ENCODE measurements around the gene SUSD6.
"Not testable (repeated sequence)": the region's sequence is repeated elsewhere in the genome, so short reads cannot be mapped to it uniquely, and the experiment has no call there.

The SUSD6 gene

GRCh38 chr14:69630360-69630759, 19.0 kb downstream of the SUSD6 start:
- no peak overlapping the region for H3K9ac ChIP-seq (ENCODE audit: low read length)

GRCh38 chr14:69631509-69631908, 20.1 kb downstream of the SUSD6 start:
- peaks cover 49% of the 10 kb centered on the region for H3K4me1 ChIP-seq (ENCODE audit: control insufficient read depth, insufficient read depth, low read length)
- no peaks in the 10 kb centered on the region for H3K36me3 ChIP-seq (ENCODE audit: control insufficient read depth, insufficient read depth, low read length)
- no peaks in the 10 kb centered on the region for H3K27me3 ChIP-seq (ENCODE audit: control insufficient read depth, insufficient read depth, low read length)
- H3K9me3 ChIP-seq (ENCODE audit: control insufficient read depth, low read length) = no peaks in the 10 kb centered on the region
- no peak overlapping the region for H3K4me3 ChIP-seq (ENCODE audit: low read length)
- H3K9ac ChIP-seq (ENCODE audit: low read length) = no peak overlapping the region

More at GRCh38 chr14:69630360-69630759, 19.0 kb downstream of the SUSD6 start:
- no peaks in the 10 kb centered on the region for H3K27me3 ChIP-seq (ENCODE audit: control insufficient read depth, insufficient read depth, low read length)
- no peaks in the 10 kb centered on the region for H3K9me3 ChIP-seq (ENCODE audit: control insufficient read depth, low read length)
- H3K36me3 ChIP-seq (ENCODE audit: control insufficient read depth, insufficient read depth, low read length) = no peaks in the 10 kb centered on the region
- H3K4me3 ChIP-seq (ENCODE audit: low read length) = no peak overlapping the region
- peaks cover 46% of the 10 kb centered on the region for H3K4me1 ChIP-seq (ENCODE audit: control insufficient read depth, insufficient read depth, low read length)

GRCh38 chr14:69632164-69632563, 20.8 kb downstream of the SUSD6 start:
- peaks cover 56% of the 10 kb centered on the region for H3K4me1 ChIP-seq (ENCODE audit: control insufficient read depth, insufficient read depth, low read length)

DNA sequence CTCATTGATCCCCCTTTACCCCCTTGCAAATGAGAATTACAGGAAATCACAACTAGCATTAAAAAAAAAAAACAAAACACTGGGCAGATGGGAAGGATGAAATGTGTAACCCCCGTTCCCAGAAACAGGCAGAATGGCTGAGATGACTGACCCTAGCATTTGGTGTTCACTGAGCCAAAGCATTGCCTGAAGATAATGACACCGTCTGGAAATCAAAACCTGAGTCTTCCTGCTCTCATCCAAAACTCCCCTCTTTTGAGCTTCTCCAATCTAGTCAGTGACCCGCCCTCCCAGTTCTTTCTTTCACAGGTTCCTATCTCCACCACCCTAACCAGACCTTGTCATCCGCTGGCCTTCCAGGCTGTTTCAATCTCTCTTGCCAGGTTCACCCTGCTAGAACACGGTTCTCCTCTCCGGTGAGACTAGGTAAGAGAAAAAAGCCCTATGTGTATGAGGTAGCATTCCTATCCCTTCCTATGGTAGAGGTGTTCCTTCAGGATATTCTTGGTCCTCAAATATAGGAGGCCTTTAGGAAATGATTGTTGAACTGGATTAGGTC, 21.3 kb downstream of the SUSD6 start:
- Histone ChIP-seq H3K9me3 (ENCODE audit: control insufficient read depth, low read length) (no peaks in the 10 kb centered on the region), H3K4me3 (ENCODE audit: low read length) (no peak overlapping the region), H3K4me1 (ENCODE audit: control insufficient read depth, insufficient read depth, low read length) (peaks cover 61% of the 10 kb centered on the region), H3K36me3 (ENCODE audit: control insufficient read depth, insufficient read depth, low read length) (no peaks in the 10 kb centered on the region), H3K27me3 (ENCODE audit: control insufficient read depth, insufficient read depth, low read length) (no peaks in the 10 kb centered on the region), H3K9ac (ENCODE audit: low read length) (no peak overlapping the region)

More at GRCh38 chr14:69632164-69632563, 20.8 kb downstream of the SUSD6 start:
- no peak overlapping the region for H3K4me3 ChIP-seq (ENCODE audit: low read length)
- no peaks in the 10 kb centered on the region for H3K27me3 ChIP-seq (ENCODE audit: control insufficient read depth, insufficient read depth, low read length)
- no peaks in the 10 kb centered on the region for H3K9me3 ChIP-seq (ENCODE audit: control insufficient read depth, low read length)
- no peak overlapping the region for H3K9ac ChIP-seq (ENCODE audit: low read length)
- H3K36me3 ChIP-seq (ENCODE audit: control insufficient read depth, insufficient read depth, low read length) = no peaks in the 10 kb centered on the region

DNA sequence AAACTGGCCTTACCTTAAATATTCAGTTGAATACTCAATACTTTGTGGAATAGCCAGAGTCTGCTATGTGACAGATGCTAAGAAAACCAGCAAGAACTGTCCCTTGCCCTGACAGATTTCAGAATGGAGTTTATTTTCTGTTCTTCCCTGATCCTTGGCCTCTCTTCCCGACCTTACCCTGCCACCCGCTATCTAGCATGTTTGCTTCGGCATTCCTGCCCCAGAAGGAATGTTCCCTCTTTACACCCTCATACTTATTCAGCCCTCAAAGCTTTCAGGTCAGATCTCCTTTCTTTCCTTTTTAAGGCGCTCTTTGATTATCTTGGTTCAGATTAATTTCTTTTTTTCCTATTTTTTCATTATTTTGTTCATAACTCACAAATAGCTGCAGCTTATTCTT, 21.8 kb downstream of the SUSD6 start:
- H3K9ac ChIP-seq (ENCODE audit: low read length) = no peak overlapping the region

GRCh38 chr14:69635981-69636639, 24.7 kb downstream of the SUSD6 start:
- no peaks in the 10 kb centered on the region for H3K36me3 ChIP-seq (ENCODE audit: control insufficient read depth, insufficient read depth, low read length)
- peak overlapping the region; percentile 29 for H3K9ac ChIP-seq (ENCODE audit: low read length)
- H3K4me1 ChIP-seq (ENCODE audit: control insufficient read depth, insufficient read depth, low read length) = peaks cover 66% of the 10 kb centered on the region
- H3K4me3 ChIP-seq (ENCODE audit: low read length) = no peak overlapping the region
- H3K9me3 ChIP-seq (ENCODE audit: control insufficient read depth, low read length) = no peaks in the 10 kb centered on the region
- no peaks in the 10 kb centered on the region for H3K27me3 ChIP-seq (ENCODE audit: control insufficient read depth, insufficient read depth, low read length)

More for the DNA sequence above, 21.8 kb downstream of the SUSD6 start:
- peaks cover 67% of the 10 kb centered on the region for H3K4me1 ChIP-seq (ENCODE audit: control insufficient read depth, insufficient read depth, low read length)
- H3K9me3 ChIP-seq (ENCODE audit: control insufficient read depth, low read length) = no peaks in the 10 kb centered on the region
- no peaks in the 10 kb centered on the region for H3K36me3 ChIP-seq (ENCODE audit: control insufficient read depth, insufficient read depth, low read length)
- H3K4me3 ChIP-seq (ENCODE audit: low read length) = no peak overlapping the region
- H3K27me3 ChIP-seq (ENCODE audit: control insufficient read depth, insufficient read depth, low read length) = no peaks in the 10 kb centered on the region

DNA sequence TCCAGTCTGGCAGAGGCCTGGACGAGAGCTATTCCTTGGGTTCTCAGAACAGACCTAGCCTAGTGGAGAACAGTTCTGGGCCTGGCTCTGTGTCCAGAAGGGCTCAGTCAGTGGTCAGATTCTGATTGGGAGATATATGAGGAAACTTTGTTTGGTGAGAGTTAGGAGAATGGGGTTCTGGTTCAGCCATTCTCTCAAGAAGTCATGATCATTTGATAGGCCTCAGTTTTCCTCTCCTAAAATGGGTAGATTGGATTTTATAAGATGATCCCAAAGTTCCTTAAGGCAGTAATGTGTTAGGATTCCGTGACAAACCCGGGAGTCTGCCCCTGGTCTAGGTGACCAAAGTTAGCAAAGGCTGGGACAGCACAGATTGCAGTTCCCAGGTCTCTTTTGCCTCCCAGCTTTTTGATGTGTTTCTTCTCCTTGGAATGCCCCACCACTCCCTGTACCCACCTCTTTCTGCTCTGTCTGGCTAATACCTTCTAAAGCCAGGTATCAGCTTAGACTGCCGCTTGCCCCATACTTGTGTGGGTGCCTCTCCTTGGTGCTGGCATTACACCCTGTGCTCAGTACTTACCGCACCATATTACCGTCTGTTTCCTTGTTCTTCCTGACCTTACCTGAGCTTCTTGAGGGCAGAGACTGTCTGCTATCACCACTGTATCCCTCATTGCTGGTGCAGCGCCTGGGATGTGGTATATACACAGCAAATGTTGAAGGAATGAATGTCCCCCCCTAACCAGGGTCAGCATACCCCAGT, 25.5 kb downstream of the SUSD6 start:
- H3K9me3 ChIP-seq (ENCODE audit: control insufficient read depth, low read length) = no peaks in the 10 kb centered on the region
- H3K9ac ChIP-seq (ENCODE audit: low read length) = peak overlapping the region; percentile 29
- peaks cover 66% of the 10 kb centered on the region for H3K4me1 ChIP-seq (ENCODE audit: control insufficient read depth, insufficient read depth, low read length)
- H3K27me3 ChIP-seq (ENCODE audit: control insufficient read depth, insufficient read depth, low read length) = no peaks in the 10 kb centered on the region
- no peaks in the 10 kb centered on the region for H3K36me3 ChIP-seq (ENCODE audit: control insufficient read depth, insufficient read depth, low read length)
- no peak overlapping the region for H3K4me3 ChIP-seq (ENCODE audit: low read length)

- Histone ChIP-seq H3K4me1 (ENCODE audit: control insufficient read depth, insufficient read depth, low read length) (peaks cover 69% of the 10 kb centered on the region), H3K9ac (ENCODE audit: low read length) (no peak overlapping the region)
These were observed 26.2 kb downstream of the SUSD6 start for GRCh38 chr14:69637503-69638031.

GRCh38 chr14:69640931-69641330, 29.5 kb downstream of the SUSD6 start:
- Histone ChIP-seq H3K9ac (ENCODE audit: low read length) (no peak overlapping the region), H3K36me3 (ENCODE audit: control insufficient read depth, insufficient read depth, low read length) (no peaks in the 10 kb centered on the region), H3K9me3 (ENCODE audit: control insufficient read depth, low read length) (no peaks in the 10 kb centered on the region), H3K4me3 (ENCODE audit: low read length) (no peak overlapping the region), H3K27me3 (ENCODE audit: control insufficient read depth, insufficient read depth, low read length) (no peaks in the 10 kb centered on the region), H3K4me1 (ENCODE audit: control insufficient read depth, insufficient read depth, low read length) (peaks cover 71% of the 10 kb centered on the region)

More at GRCh38 chr14:69637503-69638031, 26.2 kb downstream of the SUSD6 start:
- Histone ChIP-seq H3K4me3 (ENCODE audit: low read length) (no peak overlapping the region), H3K27me3 (ENCODE audit: control insufficient read depth, insufficient read depth, low read length) (no peaks in the 10 kb centered on the region), H3K36me3 (ENCODE audit: control insufficient read depth, insufficient read depth, low read length) (no peaks in the 10 kb centered on the region), H3K9me3 (ENCODE audit: control insufficient read depth, low read length) (no peaks in the 10 kb centered on the region)

GRCh38 chr14:69642212-69642793, 30.9 kb downstream of the SUSD6 start:
- H3K36me3 ChIP-seq (ENCODE audit: control insufficient read depth, insufficient read depth, low read length); H3K9ac ChIP-seq (ENCODE audit: low read length); H3K9me3 ChIP-seq (ENCODE audit: control insufficient read depth, low read length); H3K4me3 ChIP-seq (ENCODE audit: low read length); H3K27me3 ChIP-seq (ENCODE audit: control insufficient read depth, insufficient read depth, low read length): not testable (repeated sequence)
- peaks cover 64% of the 10 kb centered on the region for H3K4me1 ChIP-seq (ENCODE audit: control insufficient read depth, insufficient read depth, low read length)

- Histone ChIP-seq H3K27me3 (ENCODE audit: control insufficient read depth, insufficient read depth, low read length) (no peaks in the 10 kb centered on the region), H3K9ac (ENCODE audit: low read length) (no peak overlapping the region), H3K4me1 (ENCODE audit: control insufficient read depth, insufficient read depth, low read length) (peaks cover 64% of the 10 kb centered on the region), H3K36me3 (ENCODE audit: control insufficient read depth, insufficient read depth, low read length) (no peaks in the 10 kb centered on the region), H3K9me3 (ENCODE audit: control insufficient read depth, low read length) (no peaks in the 10 kb centered on the region), H3K4me3 (ENCODE audit: low read length) (no peak overlapping the region)
These were observed 32.2 kb downstream of the SUSD6 start for GRCh38 chr14:69643430-69644200.
